HG02798 (cell line): Measurements from ENCODE around the gene NES.

Experiments used
- ATAC-seq: cut with Tn5 transposase; IDR thresholded peaks from one replicate; pipeline ENCODE4 v1.9.1; 2021; ENCODE audit warnings: mild to moderate bottlenecking; ENCODE audit not compliant: unreplicated experiment, poor library complexity

NES gene

DNA sequence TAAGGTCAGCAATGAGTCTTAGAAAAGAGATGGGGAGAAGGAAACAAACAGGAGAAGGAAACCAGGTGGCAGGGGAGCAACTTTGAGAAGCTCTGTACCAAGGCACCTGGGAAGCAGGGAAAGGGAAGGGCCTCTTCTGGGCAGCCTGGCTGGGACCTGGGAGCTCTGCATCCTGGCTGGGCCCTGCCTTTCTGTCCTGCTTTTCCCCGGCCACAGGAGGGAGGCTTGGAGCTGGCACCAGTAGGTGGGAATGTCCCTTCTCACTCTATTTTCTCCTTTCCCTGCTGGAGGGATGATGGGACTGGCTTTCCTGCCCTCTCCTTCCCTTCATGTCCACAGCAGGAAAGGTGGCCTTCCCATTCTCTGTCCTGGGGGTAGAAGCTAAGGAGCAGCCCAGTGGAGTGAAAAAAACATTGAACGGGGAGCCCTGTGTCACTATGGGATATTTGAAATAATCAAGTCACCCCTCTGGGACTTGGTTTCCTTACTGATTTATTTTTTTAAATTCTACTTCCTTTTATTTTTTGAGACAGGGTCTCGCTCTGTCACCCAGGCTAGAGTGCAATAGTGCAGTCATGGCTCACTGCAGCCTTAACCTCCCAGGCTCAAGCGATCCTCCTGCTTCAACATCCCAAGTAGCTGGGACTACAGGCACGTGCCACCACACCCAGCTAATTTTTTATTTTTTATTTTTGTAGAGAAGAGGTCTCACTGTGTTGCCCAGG, 5.1 kb upstream of the NES start:
- ATAC-seq = no peak

DNA sequence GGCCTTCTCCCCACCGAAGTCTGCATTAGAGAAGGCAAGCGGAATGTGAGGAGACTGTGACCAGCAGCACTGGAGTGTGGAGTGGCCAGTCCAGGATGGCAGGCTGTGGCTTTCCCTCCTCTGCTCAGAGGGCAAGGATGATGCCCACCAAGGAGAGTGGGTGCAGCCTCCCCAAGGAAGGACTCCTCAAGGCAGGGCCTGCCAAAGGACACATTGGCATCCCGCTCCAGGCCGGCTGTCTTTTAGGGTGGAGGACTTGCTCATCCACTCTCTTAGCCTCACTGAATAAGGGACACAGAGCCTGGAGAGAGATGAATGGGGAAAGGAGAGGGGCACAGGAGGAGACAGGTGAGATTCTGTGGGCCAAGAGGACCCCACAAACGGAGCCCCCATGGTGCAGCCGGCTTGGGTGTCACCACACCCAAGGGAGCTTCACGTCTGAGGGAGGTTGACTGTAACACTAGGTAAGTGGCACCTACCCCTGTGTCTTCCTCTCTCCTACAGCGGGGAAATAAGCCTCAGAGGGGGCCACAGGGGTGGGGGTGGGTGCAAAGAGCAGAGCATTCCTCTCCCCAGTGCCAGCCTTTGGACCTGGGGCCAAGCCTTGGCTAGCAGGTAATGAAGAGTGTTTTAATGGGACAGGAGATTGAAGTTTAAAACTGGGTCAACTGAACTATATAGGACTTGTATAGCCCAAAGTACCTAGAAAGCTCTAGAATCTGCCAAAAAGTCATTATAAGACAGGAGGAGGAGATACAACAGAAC, 4.2 kb upstream of the NES start:
- ATAC-seq = no peak

DNA sequence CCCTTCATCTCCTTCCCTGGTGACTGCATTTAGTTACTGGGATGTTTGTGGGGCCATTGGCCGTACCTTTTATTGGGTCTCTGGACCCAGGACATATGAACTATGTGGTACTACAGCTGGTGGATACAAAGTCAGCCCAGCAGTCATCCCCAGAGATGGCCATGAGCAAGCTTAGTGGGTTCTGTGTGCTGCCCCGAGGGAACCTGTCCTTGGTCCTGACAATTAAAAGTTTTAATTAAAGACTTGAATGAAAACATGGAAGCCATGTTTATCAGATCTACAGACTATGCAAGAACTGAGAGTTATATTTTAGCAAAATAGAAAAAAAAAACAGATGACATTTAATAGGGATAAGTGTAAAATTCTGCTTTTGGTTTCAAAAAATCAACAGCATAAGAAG, 2.8 kb upstream of the NES start:
- ATAC-seq = no peak

DNA sequence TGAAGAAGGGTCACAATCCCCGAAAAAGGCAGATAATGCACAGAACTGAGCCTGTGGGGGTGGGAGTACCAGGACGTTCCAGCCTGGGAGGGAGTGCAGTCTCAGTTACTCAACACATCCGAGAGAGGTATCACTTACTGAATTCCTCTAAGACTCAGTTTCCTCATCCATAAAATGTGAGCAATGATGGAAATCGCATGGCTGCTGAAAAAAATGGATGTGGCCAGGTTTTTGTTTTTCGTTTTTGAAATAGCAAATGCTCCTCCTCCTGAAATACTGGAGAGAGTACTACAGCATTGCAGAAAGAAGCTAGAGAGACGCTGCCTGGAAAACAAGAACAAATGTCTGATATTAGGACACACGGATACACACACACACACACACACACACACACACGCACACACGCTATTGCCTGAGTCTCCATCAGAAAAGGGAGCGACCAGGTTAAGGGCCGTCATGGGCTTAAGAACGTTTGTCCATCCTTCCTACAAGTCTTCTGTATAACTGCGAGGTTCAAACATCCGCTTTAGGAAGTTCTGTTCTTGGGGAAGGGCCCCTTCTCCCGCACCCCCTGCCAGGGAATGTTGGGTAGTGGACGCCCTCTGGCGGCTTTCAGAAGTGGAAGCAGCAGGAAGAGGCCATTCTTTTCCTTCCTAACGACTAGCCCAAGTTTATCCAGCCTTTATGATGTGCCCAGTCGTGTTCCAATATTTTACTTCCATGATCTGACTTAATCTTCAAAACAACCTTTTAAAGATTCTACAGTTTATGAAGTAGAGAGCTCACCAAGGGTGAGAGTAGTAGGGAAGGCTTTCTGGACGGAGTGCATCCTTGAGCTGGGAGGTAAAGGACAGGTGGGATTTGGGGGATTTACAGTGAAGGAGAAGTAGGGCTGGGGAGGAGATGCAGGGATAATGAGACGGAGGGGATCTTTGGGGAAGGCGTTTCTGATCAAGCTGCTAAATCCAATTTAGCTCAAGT, 699 bp upstream of the NES start:
- no peak for ATAC-seq

DNA sequence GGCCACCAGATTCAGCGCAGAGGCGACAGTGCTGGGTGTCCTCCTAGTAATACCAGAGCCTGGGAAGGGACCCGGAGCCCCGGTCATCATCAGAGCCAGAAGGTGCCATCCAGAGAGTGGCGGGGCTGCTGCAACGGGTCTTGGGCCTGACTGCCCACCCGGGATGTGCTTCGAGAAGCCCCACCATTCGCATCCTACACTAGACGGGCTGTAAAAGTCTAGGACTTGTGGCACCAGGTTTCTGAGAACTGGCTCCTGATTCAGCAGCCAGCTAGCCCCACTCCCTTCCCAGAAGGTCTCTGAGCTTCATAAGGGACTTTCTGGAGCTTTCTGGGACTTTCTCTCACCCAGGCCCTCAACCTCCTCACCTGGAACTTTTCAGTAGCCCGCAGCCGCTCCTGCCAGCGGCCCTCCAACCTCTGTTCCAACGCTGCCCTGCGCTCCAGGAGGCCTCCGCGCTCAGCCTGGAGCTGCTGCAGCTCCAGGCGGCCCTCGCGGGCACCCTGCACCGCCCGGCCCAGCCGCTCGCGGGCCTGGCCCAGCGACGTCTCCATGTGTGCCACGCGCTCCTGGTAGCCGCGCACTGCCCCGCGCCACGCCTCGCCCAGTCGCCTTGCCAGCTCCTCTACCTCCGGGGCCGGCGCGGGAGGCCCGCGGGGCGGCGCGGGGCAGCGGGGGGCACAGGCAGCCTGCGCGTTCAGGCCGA, 940 bp downstream of the NES start:
- ATAC-seq = no peak

DNA sequence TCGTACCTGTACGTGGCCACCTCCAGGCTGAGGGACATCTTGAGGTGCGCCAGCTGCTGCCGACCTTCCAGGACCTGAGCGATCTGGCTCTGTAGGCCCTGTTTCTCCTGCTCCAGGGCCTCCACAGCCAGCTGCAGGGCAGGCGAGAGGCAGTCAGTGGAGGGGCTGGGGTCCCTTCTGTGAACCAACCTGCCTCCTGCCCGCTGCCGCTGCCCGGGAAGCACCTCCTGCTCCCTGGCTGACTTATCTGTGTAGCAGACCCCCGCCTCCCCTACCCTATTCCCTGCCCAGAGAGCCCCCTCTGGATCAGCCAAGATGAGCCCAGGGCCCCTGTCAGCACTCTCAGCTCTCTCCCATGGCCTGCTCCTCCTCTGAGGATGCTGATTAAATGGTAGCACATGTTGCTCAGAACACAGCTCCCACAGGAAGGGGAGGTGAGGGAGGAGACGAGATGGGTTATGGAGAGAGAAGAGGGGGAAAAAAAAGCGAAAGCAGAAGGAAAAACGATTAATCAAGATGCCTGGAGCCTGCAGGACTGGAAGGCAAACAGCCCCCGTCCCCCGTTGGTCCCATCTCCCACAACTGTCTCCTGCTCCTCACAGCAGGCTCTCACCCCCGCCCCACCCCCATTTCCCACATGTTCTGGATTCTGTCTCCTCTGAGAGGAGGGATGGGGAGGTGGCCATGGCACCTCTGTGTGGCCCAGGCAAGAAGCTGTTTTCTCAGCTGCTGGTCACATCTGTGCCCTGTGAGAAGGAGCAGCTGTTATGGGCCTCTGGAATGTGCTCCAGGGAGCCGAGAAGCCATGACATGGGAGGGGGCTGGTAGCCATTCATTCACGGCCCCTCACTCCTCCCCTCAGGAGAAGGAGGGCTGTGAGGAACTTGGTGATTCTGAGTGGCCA, 1.7 kb downstream of the NES start:
- no peak for ATAC-seq

DNA sequence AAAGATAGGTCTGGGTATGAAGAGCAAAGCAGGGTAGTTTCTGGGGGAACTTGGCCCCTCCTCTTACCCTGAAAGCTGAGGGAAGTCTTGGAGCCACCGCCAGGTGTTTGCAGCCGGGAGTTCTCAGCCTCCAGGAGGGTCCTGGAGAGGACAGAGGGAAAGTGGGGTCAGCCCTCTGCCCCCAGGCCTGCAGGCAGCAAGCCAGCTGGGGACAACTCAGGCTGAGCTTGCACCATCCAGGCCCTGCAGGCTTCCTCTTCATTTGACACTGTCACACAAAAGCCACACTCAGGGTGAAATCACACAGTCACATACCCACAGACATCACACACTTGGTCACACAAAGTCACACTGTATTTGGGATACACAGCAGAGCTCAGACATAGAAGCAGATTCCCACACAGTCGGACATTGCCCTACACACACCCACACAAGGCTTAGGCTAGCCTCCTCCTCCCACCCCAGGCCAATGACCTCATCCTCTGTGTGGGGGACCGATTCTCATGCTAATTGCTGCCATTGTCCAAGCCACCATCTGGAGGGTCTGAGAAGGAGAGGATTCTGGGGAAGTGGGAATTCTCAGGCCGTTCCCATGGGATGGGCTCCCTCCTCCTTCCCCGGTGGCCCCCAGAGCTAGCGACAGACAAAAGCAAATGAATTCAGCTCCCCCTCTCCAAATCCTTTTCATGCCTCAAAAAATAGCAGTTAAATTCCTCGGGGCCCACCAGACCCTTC, 3.7 kb downstream of the NES start:
- no peak for ATAC-seq

DNA sequence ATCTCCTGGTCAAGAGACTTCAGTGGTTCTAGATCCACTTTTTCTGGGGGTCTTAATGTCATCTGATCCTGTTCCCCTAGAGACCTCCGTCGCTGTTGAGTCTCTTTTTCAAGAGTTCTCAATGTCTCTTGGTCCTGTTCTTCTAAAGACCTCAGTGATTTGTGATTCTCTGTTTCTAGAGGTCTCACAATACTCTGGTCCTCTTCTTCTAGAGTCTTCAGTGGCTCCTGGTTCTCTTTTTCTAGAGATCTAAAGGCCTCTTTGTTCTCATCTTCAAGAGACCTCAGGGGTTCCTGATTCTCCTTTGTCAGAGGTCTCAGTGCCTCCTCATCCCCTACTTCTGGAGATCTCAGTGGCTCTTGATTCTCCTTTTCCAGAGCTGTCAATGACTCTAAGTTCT, 5.4 kb downstream of the NES start:
- ATAC-seq = no peak

DNA sequence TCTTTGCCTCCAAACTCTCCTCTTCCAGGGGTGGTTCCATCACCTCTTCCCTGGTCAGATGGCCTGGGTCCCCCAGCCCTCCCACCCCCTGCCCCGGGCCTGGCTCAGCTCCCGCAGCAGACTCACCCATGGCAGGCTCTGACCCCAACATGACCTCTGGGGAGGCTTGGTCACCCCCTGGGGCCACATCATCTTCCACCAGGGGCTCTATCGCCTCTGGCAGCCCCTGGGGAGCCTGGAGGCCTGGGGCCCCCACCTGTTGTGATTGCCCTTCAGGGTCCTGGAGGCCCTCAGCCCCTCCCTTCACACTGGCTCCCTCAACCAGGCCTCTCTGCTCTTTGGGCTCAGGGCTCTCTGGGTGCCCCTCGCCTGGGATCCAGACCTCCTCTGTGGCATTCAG, 6.4 kb downstream of the NES start:
- no peak for ATAC-seq

DNA sequence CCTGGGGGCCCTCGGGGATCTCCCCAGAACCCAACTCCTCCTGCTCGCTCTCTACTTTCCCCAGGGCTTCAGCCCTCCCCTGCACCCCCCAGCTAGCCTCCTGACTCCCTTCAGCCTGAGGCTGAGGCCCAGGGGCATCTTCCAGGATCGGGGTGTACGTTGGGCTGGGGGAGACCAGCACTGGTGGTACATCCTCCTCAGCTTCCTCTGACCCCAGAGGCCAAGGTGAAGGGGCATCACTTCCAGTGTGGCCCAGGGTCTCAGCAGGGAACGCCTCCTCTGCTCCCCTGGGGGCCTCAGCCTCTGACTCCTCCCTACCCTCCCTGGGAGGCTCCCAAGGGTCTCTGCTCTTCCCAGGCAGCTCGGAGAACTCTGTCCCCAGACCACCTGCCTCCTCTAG, 6.8 kb downstream of the NES start:
- ATAC-seq = no peak

DNA sequence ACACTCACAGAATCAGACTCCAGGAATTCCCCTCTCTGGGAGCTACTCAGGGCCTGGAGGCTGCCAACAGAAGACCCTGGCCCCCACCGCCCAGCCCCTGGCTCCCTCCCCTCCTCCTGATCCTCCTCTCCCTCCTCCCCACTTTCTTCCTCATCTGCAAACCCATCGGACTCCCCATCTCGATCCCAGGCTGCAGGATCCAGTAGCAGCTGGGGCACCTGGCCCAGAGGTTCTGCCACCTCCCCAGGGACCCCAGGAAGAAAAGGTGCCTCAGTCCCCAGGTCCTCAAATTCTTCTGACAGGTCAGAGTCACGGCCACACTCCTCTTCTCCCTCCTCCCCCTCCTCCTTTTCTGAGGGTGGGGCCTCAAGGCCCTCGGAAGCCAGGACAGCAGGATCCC, 7.4 kb downstream of the NES start:
- no peak for ATAC-seq

DNA sequence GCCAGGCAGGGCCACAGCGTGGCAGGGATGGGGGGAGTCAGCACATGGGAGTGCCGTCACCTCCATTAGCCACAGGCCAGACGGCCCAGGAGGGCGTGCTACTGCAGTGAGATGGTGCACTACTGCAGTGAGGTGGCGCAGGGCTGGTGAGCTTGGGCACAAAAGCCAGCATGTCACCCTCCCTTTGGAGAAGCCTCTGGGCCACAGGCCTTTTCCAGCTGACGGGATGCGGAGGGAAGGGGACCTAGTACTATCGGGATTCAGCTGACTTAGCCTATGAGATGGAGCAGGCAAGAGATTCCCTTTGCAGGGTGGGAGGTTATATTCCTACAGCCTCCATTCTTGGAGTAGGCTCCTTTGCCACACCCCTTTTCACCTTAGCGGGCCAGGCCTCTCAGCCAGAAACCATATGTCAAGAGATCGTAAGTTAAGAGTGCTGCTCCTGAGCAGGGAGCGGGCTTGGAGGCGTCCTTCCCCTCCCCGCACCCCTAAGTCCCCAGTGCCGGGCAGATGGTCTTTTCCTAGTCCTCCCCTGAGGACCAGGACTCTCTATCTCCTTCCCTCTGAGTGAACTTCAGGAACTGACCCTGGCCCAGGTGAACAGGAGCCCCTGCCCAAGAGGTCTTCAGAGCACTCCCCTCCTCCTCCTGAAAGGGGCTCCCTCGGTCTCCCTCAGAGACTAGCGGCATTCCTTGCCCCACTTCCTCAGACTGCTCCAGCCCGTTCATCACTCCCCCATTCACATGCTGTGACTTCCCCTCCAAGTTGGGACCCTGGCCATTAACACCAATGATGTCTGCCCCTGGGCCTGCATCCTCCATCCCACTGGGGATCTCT, 8.2 kb downstream of the NES start:
- ATAC-seq = no peak

DNA sequence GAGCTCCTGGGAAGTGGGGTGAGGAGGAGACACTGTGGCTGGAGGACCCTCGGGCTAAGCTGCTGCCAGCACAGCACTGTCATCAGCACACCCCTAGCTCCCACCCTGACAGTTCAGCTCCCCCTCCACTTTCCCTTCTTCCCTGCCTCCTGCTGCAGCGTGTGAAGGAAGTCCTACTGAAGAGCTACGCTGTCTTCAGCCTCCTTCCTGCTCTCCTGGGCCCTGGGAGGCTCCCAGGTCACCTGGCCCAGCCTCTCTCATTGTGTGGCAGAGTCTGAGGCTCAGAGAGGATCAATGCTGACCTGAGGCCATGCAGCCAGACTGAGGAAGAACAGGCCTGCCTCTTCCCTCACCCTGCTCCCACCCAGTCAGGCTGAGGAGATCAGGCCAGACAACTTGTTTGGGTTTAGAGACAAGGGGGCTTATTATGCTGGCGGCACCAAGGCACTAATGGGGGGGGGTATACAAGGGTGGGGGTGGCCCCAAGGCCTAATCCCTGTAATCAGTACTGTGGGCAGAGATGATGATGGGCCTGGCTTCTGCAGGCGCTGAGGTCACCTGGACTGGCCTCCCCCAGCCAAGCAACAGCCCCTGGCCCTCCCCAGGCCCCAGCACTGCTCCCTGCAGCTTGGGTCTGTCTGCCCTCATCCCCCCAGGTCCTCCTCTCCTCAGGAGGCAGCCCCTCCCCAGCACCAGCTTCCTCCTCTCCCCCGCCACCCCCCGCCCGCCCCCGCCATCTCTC, 9.1 kb downstream of the NES start:
- ATAC-seq = no peak

DNA sequence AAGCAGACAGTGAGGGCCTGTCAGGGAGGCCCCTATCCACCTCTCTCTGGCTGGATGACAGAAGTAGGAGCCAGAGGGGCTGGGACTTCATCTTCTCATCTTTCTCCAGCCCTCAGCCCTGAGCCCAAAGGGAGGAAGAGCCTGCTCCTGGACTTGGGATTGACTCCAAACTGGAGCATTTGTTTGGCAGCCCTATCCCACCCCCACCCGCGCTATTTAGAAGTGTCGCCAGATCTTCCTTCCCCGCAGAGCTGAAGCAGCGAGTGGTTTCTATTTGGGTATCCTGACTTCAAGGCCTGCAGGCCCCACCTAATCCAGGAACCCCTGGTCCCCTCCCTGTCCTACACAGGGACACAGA, 9.6 kb downstream of the NES start:
- ATAC-seq = no peak

DNA sequence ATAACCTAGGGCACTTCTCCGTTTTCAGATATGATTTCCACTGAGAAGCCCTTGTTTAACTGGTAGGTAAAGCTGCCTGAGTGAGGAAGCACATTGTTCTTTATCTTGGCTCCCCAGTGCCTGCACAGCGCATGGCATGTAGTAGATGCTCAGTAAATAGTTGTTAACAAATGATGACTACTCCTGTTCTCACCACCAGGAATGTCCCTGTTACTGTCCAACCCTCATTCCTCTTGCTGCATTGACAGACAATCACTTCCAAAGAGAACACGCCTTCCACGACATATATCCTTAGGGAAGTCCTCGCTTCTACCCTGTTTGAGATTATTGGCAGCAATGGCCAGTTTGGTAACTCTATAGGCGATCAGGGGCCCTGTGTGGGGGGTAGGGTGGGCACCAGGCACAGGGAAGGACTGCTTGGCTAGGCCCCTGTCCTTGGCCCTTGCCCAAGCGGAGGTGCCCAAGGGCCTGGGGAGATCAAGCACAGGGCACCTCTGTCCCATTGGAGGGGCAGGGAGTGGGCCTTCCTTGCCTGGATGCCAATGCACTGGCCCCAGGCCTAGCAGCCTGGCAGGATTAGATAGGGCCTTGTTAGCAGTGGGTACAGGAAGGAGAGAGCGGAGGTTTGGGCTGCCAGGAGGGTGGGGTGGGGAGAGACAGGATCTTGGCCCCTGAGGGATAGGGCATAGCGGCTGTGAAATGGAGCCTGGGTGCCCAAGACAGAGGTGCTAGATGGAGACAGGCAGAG, 10.2 kb downstream of the NES start:
- ATAC-seq = no peak

DNA sequence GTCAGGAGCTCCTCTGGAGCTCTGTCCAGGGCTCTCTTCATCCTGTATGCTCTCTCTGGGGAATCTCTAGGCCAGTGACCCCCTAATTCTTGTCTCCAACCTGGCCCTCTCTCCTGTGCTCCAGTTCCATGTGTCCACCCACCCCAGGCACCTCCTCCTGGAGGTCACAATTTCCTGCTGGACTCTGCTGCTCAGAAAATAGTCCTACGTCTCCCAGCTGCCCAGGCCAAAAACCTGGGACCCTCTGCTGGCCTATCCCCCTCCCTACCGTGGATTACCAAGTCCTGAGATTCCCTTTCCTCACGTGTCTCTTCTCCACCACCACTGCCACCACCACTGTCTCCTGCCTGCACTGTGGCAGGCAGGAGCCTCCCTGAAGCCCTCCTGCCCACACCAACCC, 11.7 kb downstream of the NES start:
- no peak for ATAC-seq
